ENCODE data around the gene TMEM208.

DNA sequence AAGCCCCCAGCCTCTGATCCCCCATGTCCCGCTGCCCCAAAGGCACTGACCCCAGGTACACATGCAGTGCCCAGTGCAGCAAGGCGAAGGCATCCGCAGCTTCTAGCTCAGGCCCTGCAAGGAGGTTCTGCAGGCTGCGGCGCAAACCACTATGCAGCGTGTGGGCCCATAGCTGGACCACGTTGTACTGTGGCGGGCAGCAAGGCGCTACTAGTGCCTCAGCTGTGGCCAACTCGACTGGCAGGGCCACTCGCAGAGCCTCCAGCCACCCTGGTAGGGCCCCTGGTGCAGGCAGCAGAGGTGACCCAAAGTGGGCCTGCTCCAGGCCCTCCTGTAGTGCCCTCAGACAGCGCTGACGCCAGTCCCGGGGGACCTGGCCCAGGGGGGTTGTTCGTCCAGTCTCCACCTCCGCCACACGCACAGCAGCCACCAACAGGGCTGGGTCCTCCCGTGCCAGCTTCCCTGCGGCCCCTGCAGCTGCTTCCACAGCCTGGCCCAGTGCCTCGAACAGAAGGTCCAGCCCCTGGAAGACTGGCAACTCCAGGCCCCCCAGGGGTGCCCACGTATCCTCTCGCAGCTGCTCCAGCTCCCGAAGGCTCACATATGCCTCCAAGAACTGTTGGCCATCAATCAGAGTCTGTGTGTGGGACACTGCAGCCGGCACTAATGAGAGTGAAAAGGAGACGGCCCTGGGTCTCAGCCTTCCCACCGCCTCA is 39.6 kb upstream of the TMEM208 start:
- no peak for TF ChIP-seq EP300 (IDR thresholded peaks at IDR 0.05)
- TF ChIP-seq, protein P1, sequence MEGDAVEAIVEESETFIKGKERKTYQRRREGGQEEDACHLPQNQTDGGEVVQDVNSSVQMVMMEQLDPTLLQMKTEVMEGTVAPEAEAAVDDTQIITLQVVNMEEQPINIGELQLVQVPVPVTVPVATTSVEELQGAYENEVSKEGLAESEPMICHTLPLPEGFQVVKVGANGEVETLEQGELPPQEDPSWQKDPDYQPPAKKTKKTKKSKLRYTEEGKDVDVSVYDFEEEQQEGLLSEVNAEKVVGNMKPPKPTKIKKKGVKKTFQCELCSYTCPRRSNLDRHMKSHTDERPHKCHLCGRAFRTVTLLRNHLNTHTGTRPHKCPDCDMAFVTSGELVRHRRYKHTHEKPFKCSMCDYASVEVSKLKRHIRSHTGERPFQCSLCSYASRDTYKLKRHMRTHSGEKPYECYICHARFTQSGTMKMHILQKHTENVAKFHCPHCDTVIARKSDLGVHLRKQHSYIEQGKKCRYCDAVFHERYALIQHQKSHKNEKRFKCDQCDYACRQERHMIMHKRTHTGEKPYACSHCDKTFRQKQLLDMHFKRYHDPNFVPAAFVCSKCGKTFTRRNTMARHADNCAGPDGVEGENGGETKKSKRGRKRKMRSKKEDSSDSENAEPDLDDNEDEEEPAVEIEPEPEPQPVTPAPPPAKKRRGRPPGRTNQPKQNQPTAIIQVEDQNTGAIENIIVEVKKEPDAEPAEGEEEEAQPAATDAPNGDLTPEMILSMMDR (IDR thresholded peaks at IDR 0.05): peak in 1 of 3 donors; percentile 6
